ENCODE data around the gene UBE2V1. TPM values are rescaled to one million over a fixed set of nuclear protein-coding genes. Genes with fewer than 3 reads are reported as not detected.

UBE2V1 gene
- polyA plus RNA-seq, 2 of the 4 experiments (the other 2 are of a cell fraction), result 129 to 141 TPM

DNA sequence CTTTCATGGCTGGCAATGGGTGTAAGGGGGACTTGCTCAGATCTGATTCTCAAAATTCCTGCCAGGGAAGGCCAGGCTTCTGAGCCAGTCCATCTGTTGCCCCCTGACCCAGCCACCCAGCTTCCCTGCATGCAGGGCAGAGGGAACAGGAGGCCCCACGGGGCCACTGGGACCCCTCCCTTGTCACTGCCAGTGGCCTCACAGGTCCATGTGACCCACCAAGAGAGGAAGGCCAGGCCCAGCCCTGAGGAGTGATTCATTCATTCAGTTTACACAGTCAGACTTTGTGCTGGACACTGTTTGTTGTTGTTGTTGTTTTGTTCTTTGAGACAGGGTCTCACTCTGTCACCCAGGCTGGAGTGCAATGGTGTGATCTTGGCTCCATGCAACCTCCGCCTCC lies 39.5 kb downstream of the UBE2V1 start:
- H3K4me2 ChIP-seq, result no peak overlapping the region
- ChIA-PET POLR2A (no interaction called here), CTCF (interaction anchor here (0.7 to 18.1 kb wide), 9 partner anchors 13 to 109 kb away, joined by 3 to 1049 read pairs (median 3); partner anchors contain the start of gene SNAI1)
- WGBS (ENCODE audit: missing lambda C conversion rate), result 81% methylated on average over 2 of the region's 2 CpGs
- no peak for FAIRE-seq
- no peak for DNase-seq (ENCODE audit: low read depth in 1 of 2, low spot score in 1 of 2)
- H3K27ac ChIP-seq, result peak overlapping the region in 1 of 2 experiments; percentile 42; a peak in 1 of 6 replicates
- no peak for ATAC-seq
- no peaks in the 10 kb centered on the region for H3K9me3 ChIP-seq
- no peak overlapping the region for H3K4me3 ChIP-seq
- no peak for TF ChIP-seq HOXA7 (CRISPR knock-in tag; IDR thresholded peaks at IDR 0.05)
- TF ChIP-seq, protein P1, sequence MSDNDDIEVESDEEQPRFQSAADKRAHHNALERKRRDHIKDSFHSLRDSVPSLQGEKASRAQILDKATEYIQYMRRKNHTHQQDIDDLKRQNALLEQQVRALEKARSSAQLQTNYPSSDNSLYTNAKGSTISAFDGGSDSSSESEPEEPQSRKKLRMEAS (IDR thresholded peaks at IDR 0.05), result no peak
- TF ChIP-seq FOSB (CRISPR knock-in tag; IDR thresholded peaks at IDR 0.05), result no peak
- TF ChIP-seq, protein P2, sequence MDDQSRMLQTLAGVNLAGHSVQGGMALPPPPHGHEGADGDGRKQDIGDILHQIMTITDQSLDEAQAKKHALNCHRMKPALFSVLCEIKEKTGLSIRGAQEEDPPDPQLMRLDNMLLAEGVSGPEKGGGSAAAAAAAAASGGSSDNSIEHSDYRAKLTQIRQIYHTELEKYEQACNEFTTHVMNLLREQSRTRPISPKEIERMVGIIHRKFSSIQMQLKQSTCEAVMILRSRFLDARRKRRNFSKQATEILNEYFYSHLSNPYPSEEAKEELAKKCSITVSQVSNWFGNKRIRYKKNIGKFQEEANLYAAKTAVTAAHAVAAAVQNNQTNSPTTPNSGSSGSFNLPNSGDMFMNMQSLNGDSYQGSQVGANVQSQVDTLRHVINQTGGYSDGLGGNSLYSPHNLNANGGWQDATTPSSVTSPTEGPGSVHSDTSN (IDR thresholded peaks at IDR 0.05), result no peak
- TF ChIP-seq JUNB (IDR thresholded peaks at IDR 0.05), result no peak
- TF ChIP-seq, protein P3, sequence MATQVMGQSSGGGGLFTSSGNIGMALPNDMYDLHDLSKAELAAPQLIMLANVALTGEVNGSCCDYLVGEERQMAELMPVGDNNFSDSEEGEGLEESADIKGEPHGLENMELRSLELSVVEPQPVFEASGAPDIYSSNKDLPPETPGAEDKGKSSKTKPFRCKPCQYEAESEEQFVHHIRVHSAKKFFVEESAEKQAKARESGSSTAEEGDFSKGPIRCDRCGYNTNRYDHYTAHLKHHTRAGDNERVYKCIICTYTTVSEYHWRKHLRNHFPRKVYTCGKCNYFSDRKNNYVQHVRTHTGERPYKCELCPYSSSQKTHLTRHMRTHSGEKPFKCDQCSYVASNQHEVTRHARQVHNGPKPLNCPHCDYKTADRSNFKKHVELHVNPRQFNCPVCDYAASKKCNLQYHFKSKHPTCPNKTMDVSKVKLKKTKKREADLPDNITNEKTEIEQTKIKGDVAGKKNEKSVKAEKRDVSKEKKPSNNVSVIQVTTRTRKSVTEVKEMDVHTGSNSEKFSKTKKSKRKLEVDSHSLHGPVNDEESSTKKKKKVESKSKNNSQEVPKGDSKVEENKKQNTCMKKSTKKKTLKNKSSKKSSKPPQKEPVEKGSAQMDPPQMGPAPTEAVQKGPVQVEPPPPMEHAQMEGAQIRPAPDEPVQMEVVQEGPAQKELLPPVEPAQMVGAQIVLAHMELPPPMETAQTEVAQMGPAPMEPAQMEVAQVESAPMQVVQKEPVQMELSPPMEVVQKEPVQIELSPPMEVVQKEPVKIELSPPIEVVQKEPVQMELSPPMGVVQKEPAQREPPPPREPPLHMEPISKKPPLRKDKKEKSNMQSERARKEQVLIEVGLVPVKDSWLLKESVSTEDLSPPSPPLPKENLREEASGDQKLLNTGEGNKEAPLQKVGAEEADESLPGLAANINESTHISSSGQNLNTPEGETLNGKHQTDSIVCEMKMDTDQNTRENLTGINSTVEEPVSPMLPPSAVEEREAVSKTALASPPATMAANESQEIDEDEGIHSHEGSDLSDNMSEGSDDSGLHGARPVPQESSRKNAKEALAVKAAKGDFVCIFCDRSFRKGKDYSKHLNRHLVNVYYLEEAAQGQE (IDR thresholded peaks at IDR 0.05), result no peak
- no peak for TF ChIP-seq SMC3 (IDR thresholded peaks at IDR 0.05)
- peaks cover 7% of the 10 kb centered on the region; the same call in 2 of the 3 replicates for H3K4me1 ChIP-seq

DNA sequence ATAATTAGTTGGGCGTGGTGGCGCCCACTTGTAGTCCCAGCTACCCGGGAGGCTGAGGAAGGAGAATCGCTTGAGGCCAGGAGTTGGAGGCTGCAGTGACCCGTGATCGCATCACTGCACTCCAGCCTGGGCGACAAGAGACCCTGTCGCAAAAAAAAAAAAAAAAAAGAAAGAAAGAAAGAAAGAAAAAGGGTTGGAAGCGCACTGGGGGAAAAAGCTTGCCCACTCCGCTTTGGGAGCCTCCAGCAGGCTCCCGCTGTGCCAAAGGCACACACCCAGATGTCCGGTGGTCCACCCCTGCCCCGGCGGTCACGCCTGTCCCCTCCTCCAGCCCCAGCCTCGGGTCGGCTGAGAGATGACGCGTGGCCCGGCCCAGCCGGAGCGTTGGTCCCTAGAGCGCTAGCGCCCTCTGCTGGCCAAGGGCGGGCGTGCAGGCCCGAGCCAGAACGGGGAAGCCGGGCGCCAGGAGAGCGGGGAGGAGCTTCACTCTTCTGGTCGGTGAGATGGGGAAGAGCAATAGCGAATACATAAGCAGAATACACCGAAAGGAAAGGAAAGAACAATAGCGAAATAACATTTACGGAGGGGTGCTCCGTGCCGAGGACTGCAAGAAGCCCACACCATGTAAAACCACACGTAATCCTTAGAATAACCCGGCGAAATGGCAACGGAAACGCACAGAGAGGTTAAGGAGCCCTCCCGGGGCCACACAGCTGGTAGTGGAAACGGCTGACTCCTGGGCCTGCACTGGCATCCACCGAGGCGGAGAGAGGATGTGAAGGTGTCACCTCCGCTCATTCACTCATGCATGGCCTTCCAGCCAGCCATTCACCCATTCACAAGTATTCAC lies 41.7 kb downstream of the UBE2V1 start:
- CTCF ChIA-PET, result interaction anchor here (0.5 to 18.1 kb wide), 87 partner anchors 8 to 588 kb away, joined by 3 to 1049 read pairs (median 5); partner anchors contain the start of genes SNAI1 and UBE2V1
- ATAC-seq (peak; percentile 96 to 97), DNase-seq (ENCODE audit: low read depth in 1 of 2, low spot score in 1 of 2) (peak; percentile 81 to 88), FAIRE-seq (no peak)
- peak overlapping the region; percentile 38 for H3K4me3 ChIP-seq
- H3K4me2 ChIP-seq, result peak overlapping the region; percentile 77
- H3K4me1 ChIP-seq, result peaks cover 19% of the 10 kb centered on the region; the same call in 2 of the 3 replicates
- H3K9me3 ChIP-seq, result no peaks in the 10 kb centered on the region
- WGBS (ENCODE audit: missing lambda C conversion rate), result 10% methylated on average over 40 of the region's 48 CpGs
- POLR2A ChIA-PET, result interaction anchor here (0.6 to 4.8 kb wide), 9 partner anchors 36 to 138 kb away, joined by 3 to 79 read pairs (median 4); partner anchors contain the start of gene SNAI1
- peak overlapping the region; percentile 81 to 89 for H3K27ac ChIP-seq
- TF ChIP-seq JUN (IDR thresholded peaks at IDR 0.05) (peak in 1 of 2 experiments; percentile 10; a peak in 1 of 5 replicates), GATA3 (IDR thresholded peaks at IDR 0.05; ENCODE audit: borderline replicate concordance) (no peak), HEYL (CRISPR knock-in tag; IDR thresholded peaks at IDR 0.05) (no peak), RCOR1 (IDR thresholded peaks at IDR 0.05; ENCODE audit: low read depth, low read length) (no peak), RAD21 (conservative IDR thresholded peaks at IDR 0.05 in 1 of 2, IDR thresholded peaks at IDR 0.05 in 1 of 2) (peak; percentile 99 to 100), MYC (IDR thresholded peaks at IDR 0.05; ENCODE audit: borderline replicate concordance, low read length) (peak; percentile 68), RARB (CRISPR knock-in tag; IDR thresholded peaks at IDR 0.05) (no peak), SMC3 (IDR thresholded peaks at IDR 0.05) (peak; percentile 100), MAZ (IDR thresholded peaks at IDR 0.05; ENCODE audit: borderline replicate concordance, low read depth, low read length) (0 out of 2 replicates have a peak, but pooled peaks have one; percentile 13), RNF2 (IDR thresholded peaks at IDR 0.05; ENCODE audit: borderline replicate concordance, low read depth) (no peak), CHD2 (IDR thresholded peaks at IDR 0.05; ENCODE audit: low read length, partially characterized antibody) (peak; percentile 20)
- TF ChIP-seq, protein P4, sequence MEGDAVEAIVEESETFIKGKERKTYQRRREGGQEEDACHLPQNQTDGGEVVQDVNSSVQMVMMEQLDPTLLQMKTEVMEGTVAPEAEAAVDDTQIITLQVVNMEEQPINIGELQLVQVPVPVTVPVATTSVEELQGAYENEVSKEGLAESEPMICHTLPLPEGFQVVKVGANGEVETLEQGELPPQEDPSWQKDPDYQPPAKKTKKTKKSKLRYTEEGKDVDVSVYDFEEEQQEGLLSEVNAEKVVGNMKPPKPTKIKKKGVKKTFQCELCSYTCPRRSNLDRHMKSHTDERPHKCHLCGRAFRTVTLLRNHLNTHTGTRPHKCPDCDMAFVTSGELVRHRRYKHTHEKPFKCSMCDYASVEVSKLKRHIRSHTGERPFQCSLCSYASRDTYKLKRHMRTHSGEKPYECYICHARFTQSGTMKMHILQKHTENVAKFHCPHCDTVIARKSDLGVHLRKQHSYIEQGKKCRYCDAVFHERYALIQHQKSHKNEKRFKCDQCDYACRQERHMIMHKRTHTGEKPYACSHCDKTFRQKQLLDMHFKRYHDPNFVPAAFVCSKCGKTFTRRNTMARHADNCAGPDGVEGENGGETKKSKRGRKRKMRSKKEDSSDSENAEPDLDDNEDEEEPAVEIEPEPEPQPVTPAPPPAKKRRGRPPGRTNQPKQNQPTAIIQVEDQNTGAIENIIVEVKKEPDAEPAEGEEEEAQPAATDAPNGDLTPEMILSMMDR (IDR thresholded peaks at IDR 0.05), result peak; percentile 98
- TF ChIP-seq, protein P2 (IDR thresholded peaks at IDR 0.05), result no peak
- TF ChIP-seq, protein P5, sequence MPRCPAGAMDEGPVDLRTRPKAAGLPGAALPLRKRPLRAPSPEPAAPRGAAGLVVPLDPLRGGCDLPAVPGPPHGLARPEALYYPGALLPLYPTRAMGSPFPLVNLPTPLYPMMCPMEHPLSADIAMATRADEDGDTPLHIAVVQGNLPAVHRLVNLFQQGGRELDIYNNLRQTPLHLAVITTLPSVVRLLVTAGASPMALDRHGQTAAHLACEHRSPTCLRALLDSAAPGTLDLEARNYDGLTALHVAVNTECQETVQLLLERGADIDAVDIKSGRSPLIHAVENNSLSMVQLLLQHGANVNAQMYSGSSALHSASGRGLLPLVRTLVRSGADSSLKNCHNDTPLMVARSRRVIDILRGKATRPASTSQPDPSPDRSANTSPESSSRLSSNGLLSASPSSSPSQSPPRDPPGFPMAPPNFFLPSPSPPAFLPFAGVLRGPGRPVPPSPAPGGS (IDR thresholded peaks at IDR 0.05), result no peak
- TF ChIP-seq, protein P6, sequence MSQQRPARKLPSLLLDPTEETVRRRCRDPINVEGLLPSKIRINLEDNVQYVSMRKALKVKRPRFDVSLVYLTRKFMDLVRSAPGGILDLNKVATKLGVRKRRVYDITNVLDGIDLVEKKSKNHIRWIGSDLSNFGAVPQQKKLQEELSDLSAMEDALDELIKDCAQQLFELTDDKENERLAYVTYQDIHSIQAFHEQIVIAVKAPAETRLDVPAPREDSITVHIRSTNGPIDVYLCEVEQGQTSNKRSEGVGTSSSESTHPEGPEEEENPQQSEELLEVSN (IDR thresholded peaks at IDR 0.05; ENCODE audit: borderline replicate concordance, low read depth), result 0 out of 2 replicates have a peak, but pooled peaks have one; percentile 40
- TF ChIP-seq, protein P7, sequence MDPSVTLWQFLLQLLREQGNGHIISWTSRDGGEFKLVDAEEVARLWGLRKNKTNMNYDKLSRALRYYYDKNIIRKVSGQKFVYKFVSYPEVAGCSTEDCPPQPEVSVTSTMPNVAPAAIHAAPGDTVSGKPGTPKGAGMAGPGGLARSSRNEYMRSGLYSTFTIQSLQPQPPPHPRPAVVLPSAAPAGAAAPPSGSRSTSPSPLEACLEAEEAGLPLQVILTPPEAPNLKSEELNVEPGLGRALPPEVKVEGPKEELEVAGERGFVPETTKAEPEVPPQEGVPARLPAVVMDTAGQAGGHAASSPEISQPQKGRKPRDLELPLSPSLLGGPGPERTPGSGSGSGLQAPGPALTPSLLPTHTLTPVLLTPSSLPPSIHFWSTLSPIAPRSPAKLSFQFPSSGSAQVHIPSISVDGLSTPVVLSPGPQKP (IDR thresholded peaks at IDR 0.05; ENCODE audit: low read depth, low read length), result no peak
- TF ChIP-seq, protein P1 (IDR thresholded peaks at IDR 0.05), result peak; percentile 94
